GM06990 (cell line): Measurements from ENCODE around the gene CAMK4.

ENCODE experiments used
- DNase-seq: peaks from one replicate; pipeline ENCODE4 v3.0.0-alpha.2; 2011; ENCODE audit not compliant: insufficient read length; ENCODE audit errors: extremely low read depth
- H3K27me3 ChIP-seq: replicated peaks from 2 replicates; pipeline ENCODE4 v1.6.0; 2011; ENCODE audit warnings: low read length; ENCODE audit not compliant: control insufficient read depth, insufficient read depth
- H3K36me3 ChIP-seq: 2 replicates; pipeline ENCODE4 v1.5.1; 2011; ENCODE audit warnings: low read length; ENCODE audit not compliant: control insufficient read depth, insufficient read depth
- H3K4me3 ChIP-seq: replicated peaks from 2 replicates; pipeline ENCODE4 v1.5.1; 2011; ENCODE audit warnings: low read depth, mild to moderate bottlenecking, control low read depth, low read length
- TF ChIP-seq, protein P1 (sequence below): IDR thresholded peaks from 2 replicates; pipeline ENCODE4 v1.5.1; 2011; ENCODE audit warnings: low read length, control low read depth, mild to moderate bottlenecking, inconsistent platforms; ENCODE audit not compliant: insufficient read depth, poor library complexity, severe bottlenecking

CAMK4 gene

DNA sequence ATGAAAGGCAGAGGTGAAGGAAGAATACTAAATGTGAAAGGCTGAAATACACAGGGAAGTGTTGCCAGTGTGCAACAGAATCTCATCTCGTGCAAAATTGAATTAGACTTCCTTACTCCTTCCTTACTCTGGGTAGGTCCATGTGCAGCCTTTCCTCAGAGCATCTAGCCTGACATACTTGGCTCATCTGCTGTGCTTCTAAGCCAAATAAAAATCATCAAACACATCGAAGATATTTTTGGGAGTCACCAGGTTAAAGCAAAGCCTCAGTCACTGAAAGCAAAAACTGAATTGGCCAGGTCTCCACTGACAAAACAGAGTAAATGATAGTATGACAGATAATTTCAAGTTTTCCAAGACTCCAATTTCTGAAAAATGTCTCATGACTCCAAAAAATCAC lies 268.8 kb downstream of the CAMK4 start:
- Histone ChIP-seq H3K4me3 (no peak overlapping the region), H3K27me3 (no peaks in the 10 kb centered on the region), H3K36me3 (peaks cover 3% of the 10 kb centered on the region)
- DNase-seq, result no peak
- TF ChIP-seq, protein P1, sequence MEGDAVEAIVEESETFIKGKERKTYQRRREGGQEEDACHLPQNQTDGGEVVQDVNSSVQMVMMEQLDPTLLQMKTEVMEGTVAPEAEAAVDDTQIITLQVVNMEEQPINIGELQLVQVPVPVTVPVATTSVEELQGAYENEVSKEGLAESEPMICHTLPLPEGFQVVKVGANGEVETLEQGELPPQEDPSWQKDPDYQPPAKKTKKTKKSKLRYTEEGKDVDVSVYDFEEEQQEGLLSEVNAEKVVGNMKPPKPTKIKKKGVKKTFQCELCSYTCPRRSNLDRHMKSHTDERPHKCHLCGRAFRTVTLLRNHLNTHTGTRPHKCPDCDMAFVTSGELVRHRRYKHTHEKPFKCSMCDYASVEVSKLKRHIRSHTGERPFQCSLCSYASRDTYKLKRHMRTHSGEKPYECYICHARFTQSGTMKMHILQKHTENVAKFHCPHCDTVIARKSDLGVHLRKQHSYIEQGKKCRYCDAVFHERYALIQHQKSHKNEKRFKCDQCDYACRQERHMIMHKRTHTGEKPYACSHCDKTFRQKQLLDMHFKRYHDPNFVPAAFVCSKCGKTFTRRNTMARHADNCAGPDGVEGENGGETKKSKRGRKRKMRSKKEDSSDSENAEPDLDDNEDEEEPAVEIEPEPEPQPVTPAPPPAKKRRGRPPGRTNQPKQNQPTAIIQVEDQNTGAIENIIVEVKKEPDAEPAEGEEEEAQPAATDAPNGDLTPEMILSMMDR, result no peak

DNA sequence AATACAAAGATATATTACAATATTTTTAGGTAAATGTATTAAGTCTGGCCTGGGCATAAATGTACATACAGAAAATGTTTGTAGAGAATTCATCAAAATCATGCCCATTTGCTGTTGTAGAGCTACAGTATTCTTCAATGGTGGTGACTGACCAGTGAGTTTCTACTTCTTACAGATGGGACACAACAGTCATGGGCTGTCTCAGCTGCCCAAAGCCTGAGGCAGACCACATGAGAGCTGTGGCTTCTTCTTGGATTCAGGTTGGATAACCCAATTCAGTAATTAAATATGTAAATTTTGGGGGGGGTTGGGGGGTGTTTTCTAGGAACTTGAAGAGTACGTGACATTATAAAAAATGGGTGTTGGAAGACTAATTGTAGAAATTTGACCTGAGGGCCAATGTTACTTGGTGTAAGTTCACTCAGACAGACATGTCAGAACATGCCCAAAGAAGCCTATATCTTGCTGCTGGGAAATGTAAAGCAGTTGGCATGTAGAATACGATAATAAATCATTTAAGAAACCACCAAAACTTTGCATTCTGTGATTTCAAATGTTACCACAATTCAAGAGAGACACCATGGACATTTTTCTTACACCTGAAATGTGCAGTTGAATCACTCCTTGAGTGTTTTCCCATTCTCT lies 270.3 kb downstream of the CAMK4 start:
- DNase-seq, result no peak
- TF ChIP-seq, protein P1, result no peak
- Histone ChIP-seq H3K36me3 (peaks cover 7% of the 10 kb centered on the region), H3K27me3 (no peaks in the 10 kb centered on the region), H3K4me3 (no peak overlapping the region)

DNA sequence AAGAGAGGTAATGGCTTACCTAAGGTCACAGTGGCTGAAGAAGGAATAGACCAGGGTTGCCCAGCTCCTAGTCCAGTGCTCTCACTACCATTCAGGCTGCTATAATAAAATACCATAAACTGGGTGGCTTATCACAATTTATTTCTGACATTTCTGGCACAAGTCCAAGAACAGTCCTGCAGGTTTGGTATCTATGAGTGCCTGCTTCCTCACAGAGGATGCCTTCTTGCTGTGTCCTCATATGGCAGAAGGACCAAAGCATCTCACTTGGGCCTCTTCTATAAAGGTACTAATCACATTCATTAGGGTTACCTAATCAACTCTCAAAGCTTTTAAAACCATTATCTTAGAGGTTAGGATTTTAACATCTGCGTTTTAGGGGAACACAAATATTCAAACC lies 271.0 kb downstream of the CAMK4 start:
- Histone ChIP-seq H3K36me3 (peaks cover 7% of the 10 kb centered on the region), H3K4me3 (no peak overlapping the region), H3K27me3 (no peaks in the 10 kb centered on the region)
- DNase-seq, result no peak
- TF ChIP-seq, protein P1, result no peak

DNA sequence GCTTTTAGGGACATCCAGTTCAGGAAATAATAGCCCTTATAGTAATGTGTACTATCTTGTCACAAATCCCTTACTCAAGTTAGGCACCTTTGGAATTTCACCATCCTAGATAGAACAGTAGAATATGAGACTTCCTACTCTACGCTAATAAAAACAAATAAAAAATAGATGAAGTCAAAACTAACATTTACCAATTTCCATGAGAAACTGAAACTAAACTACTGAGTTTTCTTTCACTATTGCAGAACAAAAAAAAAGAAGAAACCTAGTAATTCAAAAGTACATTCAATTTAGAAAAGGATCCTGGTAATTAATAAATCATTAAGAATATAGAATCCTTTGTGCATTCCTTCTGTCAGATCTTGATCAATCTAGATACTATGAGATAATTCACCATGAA lies 274.2 kb downstream of the CAMK4 start:
- H3K4me3 ChIP-seq, result no peak overlapping the region
- no peak for DNase-seq
- TF ChIP-seq, protein P1, result no peak
- H3K36me3 ChIP-seq, result peaks cover 7% of the 10 kb centered on the region
- H3K27me3 ChIP-seq, result no peaks in the 10 kb centered on the region

DNA sequence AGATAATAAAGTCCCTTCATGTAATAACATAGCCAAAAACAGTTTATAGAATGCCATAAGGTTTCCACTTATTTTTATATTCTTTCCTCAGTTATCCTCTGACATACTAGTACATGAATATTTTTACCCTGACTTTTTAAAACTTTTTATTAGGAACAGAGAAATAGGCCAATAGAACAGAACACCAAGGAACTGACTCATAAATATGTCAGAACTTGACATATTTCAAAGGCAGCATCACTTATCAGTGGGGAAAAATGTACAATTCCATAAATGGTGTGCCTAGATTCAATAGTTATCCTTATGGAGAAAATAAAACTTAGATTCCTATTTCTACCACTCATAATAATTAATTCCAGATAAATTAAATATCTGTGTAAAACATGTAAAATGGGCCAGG lies 278.8 kb downstream of the CAMK4 start:
- no peak for DNase-seq

DNA sequence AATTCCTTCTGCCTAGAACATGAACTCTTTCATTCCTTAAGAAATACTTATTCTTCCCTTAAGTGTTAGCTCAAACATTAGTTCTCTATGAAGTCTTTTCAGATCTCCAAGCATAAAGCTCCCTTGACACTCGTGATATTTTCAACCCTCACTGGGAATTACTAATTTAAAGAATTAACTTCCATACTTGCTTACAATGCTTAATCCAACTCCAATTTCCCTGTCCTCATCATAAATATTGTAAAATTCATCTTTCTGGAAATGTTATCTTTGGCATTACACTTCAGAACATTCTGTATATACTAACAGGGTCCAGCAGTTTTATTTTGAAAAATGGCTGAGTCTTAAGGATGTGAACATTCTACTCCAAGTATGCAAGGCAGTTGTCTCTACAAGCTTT lies 280.9 kb downstream of the CAMK4 start:
- Histone ChIP-seq H3K4me3 (no peak overlapping the region), H3K27me3 (no peaks in the 10 kb centered on the region), H3K36me3 (peaks cover 1% of the 10 kb centered on the region)
- TF ChIP-seq, protein P1, result no peak
- DNase-seq, result no peak

More for the DNA sequence above, 278.8 kb downstream of the CAMK4 start:
- TF ChIP-seq, protein P1, result no peak
- Histone ChIP-seq H3K27me3 (no peaks in the 10 kb centered on the region), H3K4me3 (no peak overlapping the region), H3K36me3 (peaks cover 4% of the 10 kb centered on the region)
